ENCODE measurements around the gene ATXN7L2. TPM values are rescaled to one million over a fixed set of nuclear protein-coding genes. Genes with fewer than 3 reads are reported as not detected.

The ATXN7L2 gene
- total RNA-seq, 1 experiment from 2014 or later: 7.3 TPM

DNA sequence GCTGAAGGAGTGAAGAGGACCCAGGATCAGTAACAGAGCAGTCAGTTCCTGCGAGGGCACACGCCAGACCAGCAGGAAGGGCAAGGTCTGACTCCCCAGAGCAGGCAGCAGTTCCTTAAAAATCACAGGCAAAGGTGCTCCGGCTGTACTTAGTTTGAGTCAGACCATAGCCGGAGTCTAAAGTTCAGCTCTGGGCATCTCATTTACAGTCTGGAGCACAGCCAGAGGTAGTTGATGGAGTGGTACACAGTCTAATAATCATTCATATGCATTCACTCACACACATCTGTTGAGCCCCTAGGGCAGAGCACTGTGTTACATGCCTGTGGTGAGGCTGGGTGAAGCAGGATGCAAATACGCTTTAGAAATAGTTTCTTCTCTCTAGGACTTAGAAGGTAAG lies 33.2 kb downstream of the ATXN7L2 start:
- H3K27me3 Mint-ChIP-seq (ENCODE audit: insufficient read depth, unreplicated experiment): peaks cover 11% of the 10 kb centered on the region
- POLR2A ChIA-PET: interaction anchor here (1.2 kb wide), 1 partner anchor 24 kb away, joined by 4 read pairs; the partner anchor contains the start of gene CYB561D1
- no peak overlapping the region for H3K4me3 Mint-ChIP-seq (ENCODE audit: unreplicated experiment)
- DNase-seq (ENCODE audit: unreplicated experiment): no peak
- H3K36me3 Mint-ChIP-seq (ENCODE audit: insufficient read depth, unreplicated experiment): no peaks in the 10 kb centered on the region
- intact Hi-C loops (cut with micrococcal nuclease): no loop called here
- no peak overlapping the region for H3K27ac Mint-ChIP-seq (ENCODE audit: low read depth, unreplicated experiment)
- CTCF ChIA-PET: interaction anchor here (1.5 to 40.0 kb wide), 4 partner anchors 12 to 24 kb away, joined by 3 to 1071 read pairs (median 24); partner anchors contain the start of genes CYB561D1 and GPR61
- no peaks in the 10 kb centered on the region for H3K4me1 Mint-ChIP-seq (ENCODE audit: insufficient read depth, unreplicated experiment)
- no peaks in the 10 kb centered on the region for H3K9me3 Mint-ChIP-seq (ENCODE audit: unreplicated experiment)
- TF ChIP-seq, protein P1, sequence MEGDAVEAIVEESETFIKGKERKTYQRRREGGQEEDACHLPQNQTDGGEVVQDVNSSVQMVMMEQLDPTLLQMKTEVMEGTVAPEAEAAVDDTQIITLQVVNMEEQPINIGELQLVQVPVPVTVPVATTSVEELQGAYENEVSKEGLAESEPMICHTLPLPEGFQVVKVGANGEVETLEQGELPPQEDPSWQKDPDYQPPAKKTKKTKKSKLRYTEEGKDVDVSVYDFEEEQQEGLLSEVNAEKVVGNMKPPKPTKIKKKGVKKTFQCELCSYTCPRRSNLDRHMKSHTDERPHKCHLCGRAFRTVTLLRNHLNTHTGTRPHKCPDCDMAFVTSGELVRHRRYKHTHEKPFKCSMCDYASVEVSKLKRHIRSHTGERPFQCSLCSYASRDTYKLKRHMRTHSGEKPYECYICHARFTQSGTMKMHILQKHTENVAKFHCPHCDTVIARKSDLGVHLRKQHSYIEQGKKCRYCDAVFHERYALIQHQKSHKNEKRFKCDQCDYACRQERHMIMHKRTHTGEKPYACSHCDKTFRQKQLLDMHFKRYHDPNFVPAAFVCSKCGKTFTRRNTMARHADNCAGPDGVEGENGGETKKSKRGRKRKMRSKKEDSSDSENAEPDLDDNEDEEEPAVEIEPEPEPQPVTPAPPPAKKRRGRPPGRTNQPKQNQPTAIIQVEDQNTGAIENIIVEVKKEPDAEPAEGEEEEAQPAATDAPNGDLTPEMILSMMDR (IDR thresholded peaks at IDR 0.05; ENCODE audit: unreplicated experiment): no peak
- BruUV-seq (replicated peaks): no TSS peak

DNA sequence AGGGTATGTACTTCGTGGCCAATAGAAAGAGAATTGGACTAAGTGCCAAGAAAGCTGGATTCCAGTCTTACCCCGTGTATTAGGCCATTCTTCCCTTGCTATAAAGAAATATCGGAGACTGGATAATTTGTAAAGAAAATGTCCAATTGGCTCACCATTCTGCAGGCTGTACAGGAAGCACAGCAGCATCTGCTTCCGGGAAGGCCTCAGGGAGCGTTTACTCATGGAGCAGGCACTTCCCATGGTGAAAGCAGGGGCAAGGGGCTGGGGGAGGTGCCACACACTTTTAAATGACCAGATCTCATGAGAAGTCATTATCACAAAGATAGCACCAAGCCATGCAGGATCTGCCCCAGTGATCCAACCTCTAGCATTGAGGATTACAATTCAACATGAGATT lies 33.6 kb downstream of the ATXN7L2 start:
- ChIA-PET POLR2A (no interaction called here), CTCF (interaction anchor here (0.6 to 40.0 kb wide), 6 partner anchors 17 to 1705 kb away, joined by 3 to 1071 read pairs (median 4); partner anchors contain the start of genes CYB561D1 and GPR61)
- Mint-ChIP-seq H3K27ac (ENCODE audit: low read depth, unreplicated experiment) (no peak overlapping the region), H3K27me3 (ENCODE audit: insufficient read depth, unreplicated experiment) (peaks cover 11% of the 10 kb centered on the region), H3K9me3 (ENCODE audit: unreplicated experiment) (no peaks in the 10 kb centered on the region), H3K4me1 (ENCODE audit: insufficient read depth, unreplicated experiment) (no peaks in the 10 kb centered on the region), H3K36me3 (ENCODE audit: insufficient read depth, unreplicated experiment) (no peaks in the 10 kb centered on the region), H3K4me3 (ENCODE audit: unreplicated experiment) (no peak overlapping the region)
- TF ChIP-seq, protein P1 (IDR thresholded peaks at IDR 0.05; ENCODE audit: unreplicated experiment): no peak
- intact Hi-C loops (cut with micrococcal nuclease): no loop called here
- no peak for DNase-seq (ENCODE audit: unreplicated experiment)
- no TSS peak for BruUV-seq (replicated peaks)

DNA sequence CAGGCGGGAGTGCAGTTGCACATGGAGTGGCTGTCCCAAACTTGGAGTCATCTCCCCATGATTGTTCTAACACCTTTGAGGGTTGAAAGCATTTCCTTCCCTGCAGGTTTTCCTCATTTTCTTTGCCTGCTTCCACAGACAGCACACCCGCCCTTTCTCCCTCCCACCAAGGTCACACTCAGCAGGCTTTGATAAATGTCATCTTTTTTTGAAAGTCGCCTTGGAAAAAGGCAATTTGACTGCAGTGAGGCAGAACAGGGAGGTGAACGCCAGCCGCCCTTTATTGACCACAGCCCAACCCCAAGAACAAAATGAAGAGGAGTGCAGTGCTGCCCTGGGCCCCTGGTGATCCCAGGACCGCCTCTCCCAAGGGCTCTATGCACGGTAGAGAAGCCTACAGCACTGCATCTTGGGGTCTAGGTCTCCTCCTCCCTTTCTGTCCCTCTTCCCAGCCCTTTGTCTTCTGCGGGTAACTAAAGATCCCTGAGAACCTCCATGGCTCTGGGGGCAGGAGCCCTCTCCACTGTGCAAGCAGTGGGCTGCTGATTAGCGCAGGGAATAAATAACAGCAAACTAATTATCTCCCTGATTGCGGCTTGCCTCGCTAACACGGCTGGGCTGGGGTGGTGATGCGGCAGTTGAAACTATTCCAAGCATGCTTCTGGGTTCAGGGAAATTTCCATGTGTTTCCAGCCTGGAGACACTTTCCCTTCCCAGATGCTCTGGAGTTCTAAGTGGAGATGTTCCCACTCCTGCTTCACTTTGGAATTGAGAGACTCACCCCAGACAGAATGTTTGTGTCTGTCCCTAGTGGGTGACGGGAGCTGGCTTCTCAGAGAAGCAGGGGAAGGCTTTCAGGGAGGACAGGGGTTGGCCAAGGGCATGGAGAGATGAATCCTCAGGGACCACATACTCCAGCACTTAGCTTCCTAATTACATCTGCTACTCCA lies 37.6 kb downstream of the ATXN7L2 start:
- Mint-ChIP-seq H3K9me3 (ENCODE audit: unreplicated experiment) (no peaks in the 10 kb centered on the region), H3K27me3 (ENCODE audit: insufficient read depth, unreplicated experiment) (peaks cover 24% of the 10 kb centered on the region), H3K4me1 (ENCODE audit: insufficient read depth, unreplicated experiment) (no peaks in the 10 kb centered on the region), H3K36me3 (ENCODE audit: insufficient read depth, unreplicated experiment) (no peaks in the 10 kb centered on the region), H3K4me3 (ENCODE audit: unreplicated experiment) (no peak overlapping the region), H3K27ac (ENCODE audit: low read depth, unreplicated experiment) (no peak overlapping the region)
- DNase-seq (ENCODE audit: unreplicated experiment): no peak
- ChIA-PET CTCF (interaction anchor here (0.7 to 40.0 kb wide), 5 partner anchors 11 to 27 kb away, joined by 3 to 1071 read pairs (median 41); partner anchors contain the start of genes AMIGO1, ATXN7L2, CYB561D1 and GPR61), POLR2A (interaction anchor here (0.9 kb wide), 2 partner anchors 11 to 27 kb away, joined by 4 read pairs; partner anchors contain the start of genes AMIGO1 and GNAI3)
- BruUV-seq (replicated peaks): no TSS peak
- TF ChIP-seq, protein P1 (IDR thresholded peaks at IDR 0.05; ENCODE audit: unreplicated experiment): no peak
- intact Hi-C loops (cut with micrococcal nuclease): no loop called here

DNA sequence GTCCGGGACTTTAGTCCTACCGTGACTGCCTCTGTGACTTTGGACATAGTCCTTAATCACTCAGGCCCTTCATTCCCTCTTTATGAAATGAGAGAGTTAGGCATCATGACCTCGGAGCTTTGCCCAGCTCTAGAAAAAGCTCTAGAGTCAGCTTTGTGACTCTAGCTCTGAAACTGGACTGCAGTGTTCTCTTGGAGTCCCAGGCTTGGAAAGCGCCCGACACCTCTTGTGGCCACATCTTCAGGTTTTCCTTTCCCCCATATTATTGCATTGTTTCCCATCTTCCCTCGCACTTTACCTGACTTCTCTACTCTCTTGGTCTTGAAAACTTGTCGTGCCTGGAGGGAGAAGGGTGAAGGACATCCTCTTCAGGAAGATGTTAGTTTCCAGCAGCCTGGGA lies 38.3 kb downstream of the ATXN7L2 start:
- H3K27me3 Mint-ChIP-seq (ENCODE audit: insufficient read depth, unreplicated experiment): peaks cover 28% of the 10 kb centered on the region
- H3K27ac Mint-ChIP-seq (ENCODE audit: low read depth, unreplicated experiment): no peak overlapping the region
- ChIA-PET POLR2A (interaction anchor here (0.9 kb wide), 1 partner anchor 27 kb away, joined by 4 read pairs; the partner anchor contains the start of gene GNAI3), CTCF (interaction anchor here (0.7 to 26.1 kb wide), 3 partner anchors 11 to 21 kb away, joined by 3 to 1071 read pairs (median 41); partner anchors contain the start of genes AMIGO1, ATXN7L2 and CYB561D1)
- no peak overlapping the region for H3K4me3 Mint-ChIP-seq (ENCODE audit: unreplicated experiment)
- TF ChIP-seq, protein P1 (IDR thresholded peaks at IDR 0.05; ENCODE audit: unreplicated experiment): no peak
- H3K36me3 Mint-ChIP-seq (ENCODE audit: insufficient read depth, unreplicated experiment): no peaks in the 10 kb centered on the region
- intact Hi-C loops (cut with micrococcal nuclease): no loop called here
- H3K9me3 Mint-ChIP-seq (ENCODE audit: unreplicated experiment): no peaks in the 10 kb centered on the region
- DNase-seq (ENCODE audit: unreplicated experiment): no peak
- no TSS peak for BruUV-seq (replicated peaks)
- no peaks in the 10 kb centered on the region for H3K4me1 Mint-ChIP-seq (ENCODE audit: insufficient read depth, unreplicated experiment)

All from MCF 10A (cell line).